Measurements from ENCODE around the gene YAE1. TPM values are rescaled to one million over a fixed set of nuclear protein-coding genes. Genes with fewer than 3 reads are reported as not detected.

YAE1 gene
- polyA plus RNA-seq, 1 experiment = 49.0 TPM

DNA sequence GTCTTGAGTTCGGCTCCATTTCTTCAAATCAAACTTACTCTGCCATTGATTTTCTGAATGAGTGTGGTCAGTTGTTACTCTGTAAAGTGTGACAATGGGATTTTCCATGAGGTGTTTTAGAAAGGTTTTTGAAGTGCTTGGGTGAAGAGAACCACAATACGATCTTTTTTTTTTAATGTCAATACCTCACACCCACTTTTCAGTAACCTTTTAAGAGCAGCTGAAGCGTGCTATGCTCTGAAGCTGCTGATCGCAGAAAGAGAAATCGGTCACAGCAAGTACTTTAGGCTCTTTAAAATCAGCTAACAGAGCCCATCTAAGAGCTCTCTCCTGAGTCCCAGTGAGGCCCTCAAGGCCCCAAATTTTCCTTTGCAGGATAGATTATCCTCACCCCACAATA lies 34.4 kb upstream of the YAE1 start:
- ChIA-PET POLR2A (no interaction called here), CTCF (no interaction called here)
- no peak for DNase-seq (ENCODE audit: low read depth, low spot score)
- peaks cover 3% of the 10 kb centered on the region for H3K27me3 ChIP-seq (ENCODE audit: control insufficient read depth, insufficient read depth, low read length)
- no peaks in the 10 kb centered on the region for H3K9me3 ChIP-seq (ENCODE audit: control insufficient read depth, insufficient read depth, low read length)
- H3K27ac ChIP-seq (ENCODE audit: low read depth, low read length) = no peak overlapping the region
- TF ChIP-seq, protein P1, sequence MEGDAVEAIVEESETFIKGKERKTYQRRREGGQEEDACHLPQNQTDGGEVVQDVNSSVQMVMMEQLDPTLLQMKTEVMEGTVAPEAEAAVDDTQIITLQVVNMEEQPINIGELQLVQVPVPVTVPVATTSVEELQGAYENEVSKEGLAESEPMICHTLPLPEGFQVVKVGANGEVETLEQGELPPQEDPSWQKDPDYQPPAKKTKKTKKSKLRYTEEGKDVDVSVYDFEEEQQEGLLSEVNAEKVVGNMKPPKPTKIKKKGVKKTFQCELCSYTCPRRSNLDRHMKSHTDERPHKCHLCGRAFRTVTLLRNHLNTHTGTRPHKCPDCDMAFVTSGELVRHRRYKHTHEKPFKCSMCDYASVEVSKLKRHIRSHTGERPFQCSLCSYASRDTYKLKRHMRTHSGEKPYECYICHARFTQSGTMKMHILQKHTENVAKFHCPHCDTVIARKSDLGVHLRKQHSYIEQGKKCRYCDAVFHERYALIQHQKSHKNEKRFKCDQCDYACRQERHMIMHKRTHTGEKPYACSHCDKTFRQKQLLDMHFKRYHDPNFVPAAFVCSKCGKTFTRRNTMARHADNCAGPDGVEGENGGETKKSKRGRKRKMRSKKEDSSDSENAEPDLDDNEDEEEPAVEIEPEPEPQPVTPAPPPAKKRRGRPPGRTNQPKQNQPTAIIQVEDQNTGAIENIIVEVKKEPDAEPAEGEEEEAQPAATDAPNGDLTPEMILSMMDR (IDR thresholded peaks at IDR 0.05; ENCODE audit: low read depth, low read length) = no peak
- no peak overlapping the region for H3K4me3 ChIP-seq (ENCODE audit: low read depth, low read length)

DNA sequence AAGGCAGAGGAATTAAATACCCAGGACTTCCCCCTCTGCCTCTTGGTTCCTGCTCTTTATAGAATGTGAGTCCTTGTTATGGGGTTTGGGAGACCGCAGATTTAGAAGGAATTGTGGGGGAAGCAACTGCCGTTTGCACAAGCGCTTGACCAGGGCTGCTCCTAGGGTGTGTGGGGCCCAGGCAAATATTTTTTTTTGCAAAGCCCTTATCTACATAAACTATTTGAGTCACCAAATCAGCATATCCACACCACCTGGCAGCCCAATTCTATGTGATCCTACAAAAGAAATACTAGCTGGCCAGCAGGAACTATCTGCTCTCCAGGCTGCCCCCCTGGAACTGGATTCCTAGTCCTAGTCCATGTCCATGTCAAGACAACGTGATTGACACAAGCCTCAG lies 33.4 kb upstream of the YAE1 start:
- ChIA-PET POLR2A (no interaction called here), CTCF (no interaction called here)
- no peak for DNase-seq (ENCODE audit: low read depth, low spot score)
- Histone ChIP-seq H3K27ac (ENCODE audit: low read depth, low read length) (no peak overlapping the region), H3K27me3 (ENCODE audit: control insufficient read depth, insufficient read depth, low read length) (peaks cover 3% of the 10 kb centered on the region), H3K4me3 (ENCODE audit: low read depth, low read length) (no peak overlapping the region), H3K9me3 (ENCODE audit: control insufficient read depth, insufficient read depth, low read length) (no peaks in the 10 kb centered on the region)
- TF ChIP-seq, protein P1 (IDR thresholded peaks at IDR 0.05; ENCODE audit: low read depth, low read length) = no peak

DNA sequence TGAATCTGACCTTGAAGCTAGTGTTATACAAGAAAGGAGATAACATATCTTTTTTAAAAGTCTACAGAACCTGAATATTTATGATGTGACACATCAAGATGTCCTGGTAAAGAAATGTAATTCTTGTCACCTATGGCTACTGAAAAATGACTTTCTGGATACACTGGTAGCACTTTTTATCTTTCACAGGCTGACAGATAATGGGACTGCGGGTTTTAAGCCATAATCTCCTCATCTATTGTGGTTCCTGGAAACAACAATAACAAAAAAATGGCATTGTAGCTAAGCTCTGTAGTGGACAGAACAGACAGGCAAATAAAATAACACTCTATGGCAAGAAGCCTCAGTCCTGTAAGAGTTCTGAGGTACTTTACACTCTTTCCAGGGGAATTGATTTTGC lies 31.6 kb upstream of the YAE1 start:
- Histone ChIP-seq H3K9me3 (ENCODE audit: control insufficient read depth, insufficient read depth, low read length) (no peaks in the 10 kb centered on the region), H3K4me3 (ENCODE audit: low read depth, low read length) (no peak overlapping the region), H3K27ac (ENCODE audit: low read depth, low read length) (no peak overlapping the region), H3K27me3 (ENCODE audit: control insufficient read depth, insufficient read depth, low read length) (peaks cover 3% of the 10 kb centered on the region)
- DNase-seq (ENCODE audit: low read depth, low spot score) = no peak
- ChIA-PET CTCF (no interaction called here), POLR2A (no interaction called here)
- TF ChIP-seq, protein P1 (IDR thresholded peaks at IDR 0.05; ENCODE audit: low read depth, low read length) = no peak

DNA sequence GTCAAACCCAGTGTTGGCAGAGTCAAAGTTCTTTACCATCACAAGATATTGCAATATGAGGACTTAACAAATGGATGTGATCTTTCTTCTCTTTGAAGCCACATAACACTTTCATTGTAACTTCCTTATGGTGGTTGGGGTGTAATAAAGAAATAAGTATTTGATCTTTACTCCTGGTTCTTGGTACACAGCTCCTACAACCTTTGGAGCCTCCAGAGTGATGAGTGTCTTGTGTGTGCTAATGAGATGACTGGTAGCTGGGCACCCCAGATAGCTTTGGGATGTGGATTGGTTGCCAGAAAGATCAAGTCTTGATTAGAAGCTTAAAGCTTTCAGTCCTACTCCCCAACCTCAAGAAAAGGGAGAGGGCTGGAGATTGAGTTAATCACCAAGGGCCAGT lies 31.1 kb upstream of the YAE1 start:
- H3K27ac ChIP-seq (ENCODE audit: low read depth, low read length) = no peak overlapping the region
- TF ChIP-seq, protein P1 (IDR thresholded peaks at IDR 0.05; ENCODE audit: low read depth, low read length) = no peak
- ChIA-PET CTCF (no interaction called here), POLR2A (no interaction called here)
- peaks cover 3% of the 10 kb centered on the region for H3K27me3 ChIP-seq (ENCODE audit: control insufficient read depth, insufficient read depth, low read length)
- no peaks in the 10 kb centered on the region for H3K9me3 ChIP-seq (ENCODE audit: control insufficient read depth, insufficient read depth, low read length)
- H3K4me3 ChIP-seq (ENCODE audit: low read depth, low read length) = no peak overlapping the region
- no peak for DNase-seq (ENCODE audit: low read depth, low spot score)

DNA sequence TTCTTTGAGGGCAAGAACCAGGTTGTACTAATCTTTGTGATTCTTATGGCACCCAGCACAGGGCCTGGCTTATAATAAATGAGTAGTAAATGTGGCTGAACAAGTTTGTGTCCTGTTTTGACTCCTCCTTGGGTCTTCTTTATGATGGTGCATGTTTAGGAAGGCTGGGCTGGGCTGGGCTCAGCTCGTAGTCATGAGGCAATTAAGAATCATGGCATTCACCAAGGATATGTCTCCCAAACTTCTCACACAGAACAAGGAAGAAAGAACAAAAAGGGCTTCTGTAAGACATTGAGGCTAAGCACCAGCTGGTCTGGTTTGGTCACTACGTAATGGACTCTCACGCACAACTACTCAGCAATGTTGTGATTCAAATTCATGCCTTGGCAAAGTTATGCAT lies 30.5 kb upstream of the YAE1 start:
- no peak overlapping the region for H3K27ac ChIP-seq (ENCODE audit: low read depth, low read length)
- ChIA-PET POLR2A (no interaction called here), CTCF (no interaction called here)
- no peaks in the 10 kb centered on the region for H3K9me3 ChIP-seq (ENCODE audit: control insufficient read depth, insufficient read depth, low read length)
- TF ChIP-seq, protein P1 (IDR thresholded peaks at IDR 0.05; ENCODE audit: low read depth, low read length) = no peak
- peaks cover 3% of the 10 kb centered on the region for H3K27me3 ChIP-seq (ENCODE audit: control insufficient read depth, insufficient read depth, low read length)
- H3K4me3 ChIP-seq (ENCODE audit: low read depth, low read length) = no peak overlapping the region
- no peak for DNase-seq (ENCODE audit: low read depth, low spot score)
